ENCODE results near the gene ENTPD5.
"Not testable (repeated sequence)": the region's sequence is repeated elsewhere in the genome, so short reads cannot be mapped to it uniquely, and the experiment has no call there.

The ENTPD5 gene

GRCh38 chr14:74022346-74022745, 3.3 kb upstream of the ENTPD5 start:
- no peak overlapping the region for H3K4me3 Mint-ChIP-seq

GRCh38 chr14:74019408-74020137, 485 bp upstream of the ENTPD5 start:
- peak overlapping the region; percentile 89 for H3K27ac Mint-ChIP-seq
- no peaks in the 10 kb centered on the region for H3K36me3 Mint-ChIP-seq (ENCODE audit: low read depth)
- H3K27me3 Mint-ChIP-seq (ENCODE audit: low read depth) = no peaks in the 10 kb centered on the region
- H3K4me3 Mint-ChIP-seq = peak overlapping the region; percentile 92
- peaks cover 12% of the 10 kb centered on the region for H3K4me1 Mint-ChIP-seq (ENCODE audit: low read depth)
- H3K9me3 Mint-ChIP-seq = no peaks in the 10 kb centered on the region

More at GRCh38 chr14:74022346-74022745, 3.3 kb upstream of the ENTPD5 start:
- Mint-ChIP-seq H3K36me3 (ENCODE audit: low read depth) (no peaks in the 10 kb centered on the region), H3K9me3 (no peaks in the 10 kb centered on the region), H3K4me1 (ENCODE audit: low read depth) (peaks cover 7% of the 10 kb centered on the region), H3K27me3 (ENCODE audit: low read depth) (no peaks in the 10 kb centered on the region), H3K27ac (no peak overlapping the region)

GRCh38 chr14:74018174-74018585, 908 bp downstream of the ENTPD5 start:
- Mint-ChIP-seq H3K27ac (peak overlapping the region; percentile 95), H3K4me3 (peak overlapping the region; percentile 91), H3K4me1 (ENCODE audit: low read depth) (peaks cover 12% of the 10 kb centered on the region), H3K36me3 (ENCODE audit: low read depth) (no peaks in the 10 kb centered on the region), H3K9me3 (no peaks in the 10 kb centered on the region), H3K27me3 (ENCODE audit: low read depth) (no peaks in the 10 kb centered on the region)

DNA sequence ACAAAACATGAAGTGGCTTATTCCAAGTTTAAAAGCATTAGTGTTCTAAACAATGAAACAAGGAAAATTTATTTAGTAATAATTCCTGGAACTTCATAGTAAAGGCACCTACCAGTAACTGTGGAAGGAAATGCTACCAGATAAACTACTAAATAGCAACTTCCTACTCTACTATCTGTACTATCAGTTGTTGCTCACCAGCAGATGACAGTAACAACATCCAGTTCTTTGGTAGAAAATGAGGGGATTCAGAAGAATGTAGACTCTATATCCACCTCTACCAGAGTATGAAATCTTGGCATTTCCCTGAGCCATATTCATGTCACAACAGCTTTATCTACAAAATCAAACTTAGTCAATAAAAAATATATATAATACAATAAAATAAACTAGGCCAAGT, 3.1 kb downstream of the ENTPD5 start:
- H3K27ac Mint-ChIP-seq = no peak overlapping the region
- no peaks in the 10 kb centered on the region for H3K9me3 Mint-ChIP-seq
- H3K36me3 Mint-ChIP-seq (ENCODE audit: low read depth) = peaks cover 3% of the 10 kb centered on the region
- no peak overlapping the region for H3K4me3 Mint-ChIP-seq
- peaks cover 12% of the 10 kb centered on the region for H3K4me1 Mint-ChIP-seq (ENCODE audit: low read depth)
- H3K27me3 Mint-ChIP-seq (ENCODE audit: low read depth) = no peaks in the 10 kb centered on the region

DNA sequence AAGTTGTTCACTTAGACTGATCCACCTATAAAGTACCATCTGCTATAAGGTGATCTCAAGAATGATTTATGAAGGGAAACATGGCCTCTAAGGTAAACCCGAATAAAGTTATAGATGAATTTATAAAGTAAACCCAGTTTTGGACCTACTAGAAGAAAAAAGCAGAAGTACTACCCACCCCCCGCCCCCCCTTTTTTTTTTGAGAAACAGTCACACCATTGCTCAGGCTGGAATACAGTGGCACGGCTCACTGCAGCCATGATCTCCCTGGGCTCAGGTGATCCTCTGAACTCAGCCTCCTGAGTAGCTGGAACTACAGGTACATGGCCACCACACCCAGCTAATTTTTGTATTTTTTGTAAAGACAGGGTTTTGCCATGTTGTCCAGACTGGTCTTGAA, 3.9 kb downstream of the ENTPD5 start:
- peaks cover 12% of the 10 kb centered on the region for H3K4me1 Mint-ChIP-seq (ENCODE audit: low read depth)
- no peak overlapping the region for H3K27ac Mint-ChIP-seq
- H3K27me3 Mint-ChIP-seq (ENCODE audit: low read depth) = no peaks in the 10 kb centered on the region
- peaks cover 5% of the 10 kb centered on the region for H3K36me3 Mint-ChIP-seq (ENCODE audit: low read depth)
- H3K4me3 Mint-ChIP-seq = no peak overlapping the region
- no peaks in the 10 kb centered on the region for H3K9me3 Mint-ChIP-seq

DNA sequence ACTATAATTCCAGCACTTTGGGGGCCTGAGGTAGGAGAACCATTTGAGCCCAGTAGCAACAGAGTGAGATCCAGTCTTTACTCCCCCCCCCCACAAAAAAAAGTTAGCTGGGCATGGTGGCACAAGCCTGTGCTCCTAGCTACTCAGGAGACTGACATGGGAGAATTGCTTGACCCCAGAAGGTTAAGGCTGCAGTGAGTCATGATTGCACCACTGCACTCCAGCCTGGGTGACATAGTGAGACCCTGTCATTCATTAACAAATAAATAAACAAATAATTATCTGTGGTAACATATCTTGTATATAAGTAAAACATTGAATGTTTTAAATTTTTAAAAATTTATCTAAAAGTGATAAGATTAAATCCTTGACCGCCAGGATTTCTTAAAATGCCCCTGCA, 4.8 kb downstream of the ENTPD5 start:
- H3K27ac Mint-ChIP-seq = no peak overlapping the region
- H3K4me1 Mint-ChIP-seq (ENCODE audit: low read depth) = peaks cover 11% of the 10 kb centered on the region
- H3K4me3 Mint-ChIP-seq = no peak overlapping the region
- no peaks in the 10 kb centered on the region for H3K9me3 Mint-ChIP-seq
- H3K27me3 Mint-ChIP-seq (ENCODE audit: low read depth) = no peaks in the 10 kb centered on the region
- H3K36me3 Mint-ChIP-seq (ENCODE audit: low read depth) = peaks cover 5% of the 10 kb centered on the region

DNA sequence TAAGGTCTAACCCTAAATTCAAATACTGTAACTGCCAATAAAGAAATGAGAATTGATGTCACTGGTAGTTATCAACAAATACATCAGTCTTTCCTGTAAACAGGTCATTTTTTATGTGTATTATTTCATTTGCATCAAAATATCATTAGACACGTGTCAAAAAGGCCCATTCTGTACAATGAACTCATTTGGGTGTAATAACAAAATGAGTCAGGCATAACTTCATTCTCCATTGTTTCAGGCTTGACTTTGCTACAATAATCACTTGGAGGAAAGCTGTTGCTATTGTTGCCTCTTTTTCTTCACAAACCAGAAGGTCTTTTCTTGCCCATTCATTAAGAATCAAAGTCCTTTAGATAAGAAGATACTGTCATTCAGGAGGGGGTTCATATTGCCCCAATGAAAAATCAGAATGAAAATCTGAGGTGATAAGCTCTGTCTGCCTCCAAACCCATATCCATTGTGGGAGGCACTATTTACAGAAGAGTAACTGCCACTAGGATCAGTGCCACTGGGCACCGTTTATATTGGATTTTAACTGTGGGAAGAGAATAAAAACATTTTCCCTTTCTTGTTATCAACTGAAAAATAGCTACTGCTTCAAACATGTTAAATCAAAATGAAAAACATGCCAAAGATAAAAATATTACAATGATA, 10.1 kb downstream of the ENTPD5 start:
- no peaks in the 10 kb centered on the region for H3K27me3 Mint-ChIP-seq (ENCODE audit: low read depth)
- H3K36me3 Mint-ChIP-seq (ENCODE audit: low read depth) = peaks cover 5% of the 10 kb centered on the region
- no peak overlapping the region for H3K4me3 Mint-ChIP-seq
- no peaks in the 10 kb centered on the region for H3K9me3 Mint-ChIP-seq
- H3K4me1 Mint-ChIP-seq (ENCODE audit: low read depth) = no peaks in the 10 kb centered on the region
- H3K27ac Mint-ChIP-seq = no peak overlapping the region

GRCh38 chr14:74005664-74006063, 13.4 kb downstream of the ENTPD5 start:
- not testable (repeated sequence) for H3K4me3 Mint-ChIP-seq; H3K27me3 Mint-ChIP-seq (ENCODE audit: low read depth); H3K27ac Mint-ChIP-seq; H3K4me1 Mint-ChIP-seq (ENCODE audit: low read depth); H3K9me3 Mint-ChIP-seq; H3K36me3 Mint-ChIP-seq (ENCODE audit: low read depth)

DNA sequence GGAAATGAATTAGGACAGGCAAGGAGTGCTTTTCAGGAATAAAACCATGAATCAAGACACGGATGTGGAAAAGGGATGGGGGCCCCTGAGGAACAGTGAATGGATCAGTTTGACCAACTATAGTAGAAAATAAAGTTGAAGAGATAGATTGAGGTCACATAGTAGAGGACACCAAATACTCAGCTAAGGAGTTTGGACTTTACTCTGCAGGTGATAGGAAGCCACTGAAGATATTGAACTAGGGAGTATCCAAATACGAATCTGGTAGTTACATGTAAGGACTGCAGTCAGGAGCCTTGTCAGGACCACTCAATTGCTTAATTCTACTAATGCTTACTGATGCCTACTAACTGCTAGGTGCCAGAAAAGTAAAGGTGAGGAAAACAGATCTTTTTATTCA, 20.4 kb downstream of the ENTPD5 start:
- H3K27me3 Mint-ChIP-seq (ENCODE audit: low read depth) = no peaks in the 10 kb centered on the region
- H3K4me3 Mint-ChIP-seq = no peak overlapping the region
- H3K4me1 Mint-ChIP-seq (ENCODE audit: low read depth) = no peaks in the 10 kb centered on the region
- no peak overlapping the region for H3K27ac Mint-ChIP-seq
- H3K9me3 Mint-ChIP-seq = no peaks in the 10 kb centered on the region
- peaks cover 3% of the 10 kb centered on the region for H3K36me3 Mint-ChIP-seq (ENCODE audit: low read depth)

GRCh38 chr14:73997944-73998447, 21.1 kb downstream of the ENTPD5 start:
- H3K36me3 Mint-ChIP-seq (ENCODE audit: low read depth) = peaks cover 2% of the 10 kb centered on the region

GRCh38 chr14:73997108-73997943, 21.8 kb downstream of the ENTPD5 start:
- H3K27ac Mint-ChIP-seq = no peak overlapping the region
- H3K36me3 Mint-ChIP-seq (ENCODE audit: low read depth) = peaks cover 1% of the 10 kb centered on the region
- H3K9me3 Mint-ChIP-seq = no peaks in the 10 kb centered on the region
- no peaks in the 10 kb centered on the region for H3K27me3 Mint-ChIP-seq (ENCODE audit: low read depth)
- H3K4me1 Mint-ChIP-seq (ENCODE audit: low read depth) = no peaks in the 10 kb centered on the region
- no peak overlapping the region for H3K4me3 Mint-ChIP-seq

More at GRCh38 chr14:73997944-73998447, 21.1 kb downstream of the ENTPD5 start:
- Mint-ChIP-seq H3K27me3 (ENCODE audit: low read depth) (no peaks in the 10 kb centered on the region), H3K9me3 (no peaks in the 10 kb centered on the region), H3K27ac (no peak overlapping the region), H3K4me1 (ENCODE audit: low read depth) (no peaks in the 10 kb centered on the region), H3K4me3 (no peak overlapping the region)

DNA sequence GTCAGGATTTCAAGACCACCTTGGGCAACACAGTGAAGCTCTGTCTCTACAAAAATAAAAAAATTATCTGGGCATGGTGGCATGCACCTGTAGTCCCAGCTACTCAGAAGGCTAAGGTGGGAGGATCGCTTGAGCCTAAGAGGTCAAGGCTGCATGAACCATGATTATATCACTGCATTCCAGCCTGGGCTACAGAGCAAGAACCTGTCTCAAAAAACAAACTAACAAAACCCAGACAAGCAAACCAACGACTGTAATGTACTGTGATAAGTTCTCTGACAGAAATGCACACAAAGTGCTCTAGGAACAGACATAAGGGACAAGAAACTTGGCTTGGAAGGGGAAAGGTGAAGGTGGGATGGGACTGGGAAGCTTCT, 22.4 kb downstream of the ENTPD5 start:
- Mint-ChIP-seq H3K27ac (no peak overlapping the region), H3K9me3 (no peaks in the 10 kb centered on the region), H3K36me3 (ENCODE audit: low read depth) (peaks cover 1% of the 10 kb centered on the region), H3K4me1 (ENCODE audit: low read depth) (no peaks in the 10 kb centered on the region), H3K4me3 (no peak overlapping the region), H3K27me3 (ENCODE audit: low read depth) (no peaks in the 10 kb centered on the region)

DNA sequence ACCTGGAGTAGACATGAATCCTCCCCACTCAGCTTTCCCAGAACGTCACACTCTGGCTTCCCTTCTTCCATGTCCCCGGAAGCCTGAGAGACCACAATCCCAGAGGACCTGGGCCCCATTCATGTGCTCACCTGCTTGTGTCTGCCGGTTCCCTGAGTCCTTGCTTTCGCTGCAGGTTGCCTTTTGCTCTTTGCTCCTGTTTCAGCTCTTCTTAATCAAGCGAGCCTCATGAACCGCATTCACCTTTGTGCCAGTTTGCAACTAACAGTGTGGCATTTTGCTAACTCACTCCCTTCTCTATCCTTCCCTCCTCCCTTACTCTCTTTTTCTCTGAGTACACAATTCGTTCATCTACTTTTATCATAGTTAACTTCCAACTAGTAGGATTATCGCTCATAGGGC, 23.1 kb downstream of the ENTPD5 start:
- Mint-ChIP-seq H3K9me3 (no peaks in the 10 kb centered on the region), H3K4me3 (no peak overlapping the region), H3K27ac (no peak overlapping the region), H3K4me1 (ENCODE audit: low read depth) (no peaks in the 10 kb centered on the region), H3K27me3 (ENCODE audit: low read depth) (no peaks in the 10 kb centered on the region), H3K36me3 (ENCODE audit: low read depth) (peaks cover 1% of the 10 kb centered on the region)

DNA sequence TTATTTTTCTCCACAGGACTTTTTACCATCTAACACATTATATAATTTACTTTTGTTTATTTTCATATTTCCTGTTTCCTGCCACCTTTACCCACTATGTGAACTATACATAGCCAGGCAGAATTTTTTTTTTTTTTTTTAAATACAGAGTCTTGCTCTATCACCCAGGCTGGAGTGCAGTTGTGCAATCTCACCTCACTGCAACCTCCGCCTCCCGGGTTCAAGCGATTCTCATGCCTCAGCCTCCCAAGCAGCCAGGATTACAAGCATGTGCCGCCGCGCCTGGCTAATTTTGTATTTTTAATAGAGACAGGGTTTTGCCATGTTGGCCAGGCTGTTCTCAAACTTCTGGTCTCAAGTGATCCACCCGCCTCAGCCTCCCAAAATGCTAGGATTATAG, 24.2 kb downstream of the ENTPD5 start:
- H3K27me3 Mint-ChIP-seq (ENCODE audit: low read depth); H3K9me3 Mint-ChIP-seq; H3K36me3 Mint-ChIP-seq (ENCODE audit: low read depth); H3K4me1 Mint-ChIP-seq (ENCODE audit: low read depth); H3K4me3 Mint-ChIP-seq; H3K27ac Mint-ChIP-seq: not testable (repeated sequence)

All from T-helper 1 cell treated with Interleukin-12 subunit alpha and Interleukin-12 subunit beta and Interleukin-4 antibody, amounts not matched to agents 30 μg/mL and 1 μg/mL, for 36 hours (primary cell).